Aorta (tissue), 5 donors: ENCODE data around the gene IQCN. TPM values are rescaled to one million over a fixed set of nuclear protein-coding genes. Genes with fewer than 3 reads are reported as not detected.

ENCODE experiments used
- ATAC-seq: fragments of 200-7000 bp; cut with Tn5 transposase; one replicate; pipeline ENCODE4 v1.9.1; 2022; ENCODE audit warnings: moderate library complexity; ENCODE audit not compliant: low FRiP score
- DNase-seq, 2 donors: peaks; one replicate each; pipeline ENCODE4 v3.0.0-alpha.2; 2020
- H3K27ac ChIP-seq, 2 donors: one replicate each; pipeline ENCODE4 v1.5.1; 2013; ENCODE audit warnings: low read length in 2 of 2, mild to moderate bottlenecking in 2 of 2, moderate library complexity in 2 of 2, control low read depth in 1 of 2, inconsistent platforms in 1 of 2, low read depth in 1 of 2
- H3K27me3 ChIP-seq, 2 donors: one replicate each; pipeline ENCODE4 v1.6.1; 2013; ENCODE audit warnings: control low read depth in 1 of 2, low read length in 1 of 2, mild to moderate bottlenecking in 1 of 2, moderate library complexity in 1 of 2; ENCODE audit not compliant: insufficient read depth in 2 of 2, control insufficient read depth in 1 of 2
- H3K36me3 ChIP-seq, 2 donors: one replicate each; pipeline ENCODE4 v1.6.1; 2013; ENCODE audit warnings: control low read depth in 1 of 2, low read length in 1 of 2, mild to moderate bottlenecking in 1 of 2; ENCODE audit not compliant: insufficient read depth in 2 of 2, control insufficient read depth in 1 of 2
- H3K4me1 ChIP-seq, 2 donors: one replicate each; pipeline ENCODE4 v1.6.1; 2013; ENCODE audit warnings: low read length in 2 of 2, control low read depth in 1 of 2, mild to moderate bottlenecking in 1 of 2, moderate library complexity in 1 of 2; ENCODE audit not compliant: insufficient read depth in 2 of 2, control insufficient read depth in 1 of 2
- H3K4me3 ChIP-seq, 2 donors: one replicate each; pipeline ENCODE4 v1.5.1; 2013; ENCODE audit warnings: low read length in 2 of 2, control low read depth in 1 of 2, mild to moderate bottlenecking in 1 of 2
- H3K9me3 ChIP-seq: one replicate; pipeline ENCODE4 v1.6.1; 2013; ENCODE audit warnings: mild to moderate bottlenecking, low read length; ENCODE audit not compliant: control insufficient read depth
- WGBS, 2 donors: extraction: QIAGEN DNeasy Blood & Tissue Kit; methylation state at CpG; one replicate each; pipeline ENCODE4 v1.1.7; 2013; 5-methylcytosine and 5-hydroxymethylcytosine counted together
- intact Hi-C, 2 donors: fragments of 100-400 bp; cut with DNase I; formaldehyde crosslinking; loops; one replicate each; pipeline versions ENCODE4 v1.14.2 to v1.15.0; 2022
- polyA plus RNA-seq, 2 donors: library from polyadenylated mRNA; stranded (reverse); fragments of 200-250 nt; gene quantifications; one replicate each; pipeline ENCODE4 v1.2.3, GENCODE V29; 2013
- total RNA-seq, 2 donors: library from RNA; stranded (reverse); fragmentation: NEBNext Ultra II Directional; extraction: Animal tissue kit (Norgen Biotek cat#: 25700); gene quantifications; one replicate each; pipeline ENCODE4 v1.2.1, GENCODE V29; 2021
- donor health status: healthy with polysubstance abuse.
- donor health status: Bipolar disorder and iron deficiency.
- donor health status: DM: no; HTN: no; CAD: no.
- donor health status: DM: no; HTN: no; CAD: no.
- donor health status: DM: yes; HTN: yes; CAD: no.

IQCN gene
- total and polyA plus RNA-seq, 4 donors: 4.5 to 20.7 (median 10.2) TPM

GRCh38 chr19:18234194-18234593, 40.1 kb downstream of the IQCN start:
- 25 to 38% methylated on average over 6 of the region's 6 CpGs for WGBS, 2 donors
- intact Hi-C loops: no loop called here
- H3K27me3 ChIP-seq: no peaks in the 10 kb centered on the region
- no peak overlapping the region for H3K4me3 ChIP-seq
- H3K4me1 ChIP-seq: no peaks in the 10 kb centered on the region
- H3K27ac ChIP-seq: no peak overlapping the region
- DNase-seq (no peak), ATAC-seq (no peak)
- H3K36me3 ChIP-seq: no peaks in the 10 kb centered on the region
- peaks cover 8% of the 10 kb centered on the region for H3K9me3 ChIP-seq

GRCh38 chr19:18233224-18233825, 40.9 kb downstream of the IQCN start:
- ATAC-seq (peak; percentile 59), DNase-seq (peak; percentile 73 to 82)
- no peak overlapping the region for H3K27ac ChIP-seq
- H3K36me3 ChIP-seq: no peaks in the 10 kb centered on the region
- H3K9me3 ChIP-seq: peaks cover 8% of the 10 kb centered on the region
- H3K4me3 ChIP-seq: no peak overlapping the region
- intact Hi-C loops: no loop called here
- WGBS, 2 donors: 16 to 18% methylated on average over 32 to 37 of the region's 37 CpGs
- no peaks in the 10 kb centered on the region for H3K27me3 ChIP-seq
- no peaks in the 10 kb centered on the region for H3K4me1 ChIP-seq

GRCh38 chr19:18232540-18233223, 41.6 kb downstream of the IQCN start:
- intact Hi-C loops: no loop called here
- Histone ChIP-seq H3K36me3 (no peaks in the 10 kb centered on the region), H3K4me1 (no peaks in the 10 kb centered on the region), H3K9me3 (peaks cover 8% of the 10 kb centered on the region), H3K27ac (no peak overlapping the region), H3K27me3 (no peaks in the 10 kb centered on the region), H3K4me3 (no peak overlapping the region)
- ATAC-seq: no peak
- DNase-seq: no peak
- 4% methylated on average over 32 to 46 of the region's 46 CpGs for whole genome bisulfite sequencing, 2 donors

- Histone ChIP-seq H3K9me3 (peaks cover 8% of the 10 kb centered on the region), H3K27me3 (no peaks in the 10 kb centered on the region), H3K36me3 (no peaks in the 10 kb centered on the region), H3K4me3 (no peak overlapping the region), H3K4me1 (no peaks in the 10 kb centered on the region), H3K27ac (no peak overlapping the region)
- WGBS, 2 donors: 24 to 27% methylated on average over 4 of the region's 4 CpGs
- no peak for ATAC-seq
- DNase-seq: no peak
- intact Hi-C loops: no loop called here
These were observed 42.5 kb downstream of the IQCN start for GRCh38 chr19:18231775-18232174.

GRCh38 chr19:18230941-18231734, 43.1 kb downstream of the IQCN start:
- Histone ChIP-seq H3K36me3 (no peaks in the 10 kb centered on the region), H3K4me3 (no peak overlapping the region), H3K27me3 (no peaks in the 10 kb centered on the region), H3K4me1 (no peaks in the 10 kb centered on the region), H3K27ac (no peak overlapping the region), H3K9me3 (peaks cover 8% of the 10 kb centered on the region)
- no peak for ATAC-seq
- WGBS, 2 donors: 45 to 46% methylated on average over 18 of the region's 18 CpGs
- intact Hi-C loops: no loop called here
- DNase-seq: no peak

GRCh38 chr19:18229915-18230314, 44.3 kb downstream of the IQCN start:
- H3K9me3 ChIP-seq: peaks cover 8% of the 10 kb centered on the region
- ATAC-seq (no peak), DNase-seq (no peak)
- no peaks in the 10 kb centered on the region for H3K27me3 ChIP-seq
- H3K36me3 ChIP-seq: no peaks in the 10 kb centered on the region
- H3K27ac ChIP-seq: no peak overlapping the region
- H3K4me1 ChIP-seq: no peaks in the 10 kb centered on the region
- intact Hi-C loops: no loop called here
- H3K4me3 ChIP-seq: no peak overlapping the region
- 74 to 84% methylated on average over 4 of the region's 4 CpGs for WGBS, 2 donors

GRCh38 chr19:18229474-18229873, 44.8 kb downstream of the IQCN start:
- DNase-seq (no peak), ATAC-seq (no peak)
- Histone ChIP-seq H3K4me1 (no peaks in the 10 kb centered on the region), H3K36me3 (no peaks in the 10 kb centered on the region), H3K27ac (no peak overlapping the region), H3K4me3 (no peak overlapping the region), H3K27me3 (no peaks in the 10 kb centered on the region), H3K9me3 (peaks cover 8% of the 10 kb centered on the region)
- 73 to 74% methylated on average over 5 of the region's 5 CpGs for WGBS, 2 donors
- intact Hi-C loops: no loop called here

DNA sequence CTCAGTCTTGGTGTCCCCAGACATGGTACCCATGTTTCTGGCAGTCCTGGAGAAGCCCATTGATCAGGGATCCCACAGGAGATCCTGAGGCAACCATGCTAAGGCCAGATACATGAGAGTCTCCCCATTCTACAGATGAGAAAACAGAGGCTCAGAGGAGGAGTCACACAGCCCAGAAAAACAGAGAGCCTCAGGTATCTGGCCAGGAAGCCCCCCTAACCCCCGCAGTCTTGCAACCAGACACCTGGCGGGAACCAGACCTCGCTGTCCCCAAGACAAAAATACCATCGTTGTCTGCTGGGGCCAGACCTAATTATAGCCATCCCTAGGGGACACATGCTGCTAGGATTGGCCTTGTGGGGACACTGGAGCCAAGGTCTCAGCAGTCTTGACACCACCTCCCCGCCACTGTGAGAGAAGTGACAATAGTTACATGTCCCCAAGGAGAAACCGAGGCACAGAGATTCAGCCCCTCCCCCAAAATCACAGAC, 46.4 kb downstream of the IQCN start:
- intact Hi-C loops: no loop called here
- 37 to 38% methylated on average over 6 of the region's 6 CpGs for WGBS, 2 donors
- no peaks in the 10 kb centered on the region for H3K4me1 ChIP-seq
- no peaks in the 10 kb centered on the region for H3K9me3 ChIP-seq
- H3K4me3 ChIP-seq: no peak overlapping the region
- DNase-seq (no peak), ATAC-seq (no peak)
- H3K27me3 ChIP-seq: no peaks in the 10 kb centered on the region
- H3K36me3 ChIP-seq: no peaks in the 10 kb centered on the region
- H3K27ac ChIP-seq: no peak overlapping the region
